Measurements from ENCODE around the gene RAC2.

The RAC2 gene

GRCh38 chr22:37181681-37182080 lies 62.4 kb downstream of the RAC2 start:
- Histone ChIP-seq H3K27ac (ENCODE audit: low read depth, low read length) (no peak overlapping the region), H3K9ac (ENCODE audit: low read depth in 1 of 2, low read length in 2 of 2) (no peak overlapping the region), H3K4me1 (ENCODE audit: control insufficient read depth in 1 of 2, insufficient read depth in 2 of 2, low read length in 2 of 2) (peaks cover 25 to 29% of the 10 kb centered on the region in 2 donors)

GRCh38 chr22:37180531-37181231 lies 63.4 kb downstream of the RAC2 start:
- Histone ChIP-seq H3K4me1 (ENCODE audit: control insufficient read depth in 1 of 2, insufficient read depth in 2 of 2, low read length in 2 of 2) (peaks cover 30 to 39% of the 10 kb centered on the region in 2 donors), H3K4me3 (ENCODE audit: low read depth in 1 of 2, low read length in 2 of 2) (no peak overlapping the region), H3K9ac (ENCODE audit: low read depth in 1 of 2, low read length in 2 of 2) (no peak overlapping the region), H3K36me3 (ENCODE audit: control insufficient read depth in 1 of 2, insufficient read depth in 2 of 2, low read length in 2 of 2) (no peaks in the 10 kb centered on the region), H3K9me3 (ENCODE audit: control insufficient read depth in 1 of 2, low read length in 2 of 2) (no peaks in the 10 kb centered on the region), H3K27ac (ENCODE audit: low read depth, low read length) (no peak overlapping the region), H3K27me3 (ENCODE audit: control insufficient read depth in 1 of 2, insufficient read depth in 2 of 2, low read length in 2 of 2) (no peaks in the 10 kb centered on the region)

More at GRCh38 chr22:37181681-37182080, 62.4 kb downstream of the RAC2 start:
- H3K27me3 ChIP-seq (ENCODE audit: control insufficient read depth in 1 of 2, insufficient read depth in 2 of 2, low read length in 2 of 2) = no peaks in the 10 kb centered on the region
- H3K36me3 ChIP-seq (ENCODE audit: control insufficient read depth in 1 of 2, insufficient read depth in 2 of 2, low read length in 2 of 2) = no peaks in the 10 kb centered on the region
- H3K4me3 ChIP-seq (ENCODE audit: low read depth in 1 of 2, low read length in 2 of 2) = no peak overlapping the region
- H3K9me3 ChIP-seq (ENCODE audit: control insufficient read depth in 1 of 2, low read length in 2 of 2) = no peaks in the 10 kb centered on the region

GRCh38 chr22:37179622-37180420 lies 64.2 kb downstream of the RAC2 start:
- H3K27ac ChIP-seq (ENCODE audit: low read depth, low read length) = no peak overlapping the region
- no peaks in the 10 kb centered on the region for H3K27me3 ChIP-seq (ENCODE audit: control insufficient read depth in 1 of 2, insufficient read depth in 2 of 2, low read length in 2 of 2)
- peaks cover 30 to 41% of the 10 kb centered on the region in 2 donors for H3K4me1 ChIP-seq (ENCODE audit: control insufficient read depth in 1 of 2, insufficient read depth in 2 of 2, low read length in 2 of 2)
- H3K4me3 ChIP-seq (ENCODE audit: low read depth in 1 of 2, low read length in 2 of 2) = no peak overlapping the region
- no peaks in the 10 kb centered on the region for H3K36me3 ChIP-seq (ENCODE audit: control insufficient read depth in 1 of 2, insufficient read depth in 2 of 2, low read length in 2 of 2)
- H3K9ac ChIP-seq (ENCODE audit: low read depth in 1 of 2, low read length in 2 of 2) = no peak overlapping the region
- H3K9me3 ChIP-seq (ENCODE audit: control insufficient read depth in 1 of 2, low read length in 2 of 2) = no peaks in the 10 kb centered on the region

- Histone ChIP-seq H3K9ac (ENCODE audit: low read depth in 1 of 2, low read length in 2 of 2) (no peak overlapping the region), H3K9me3 (ENCODE audit: control insufficient read depth in 1 of 2, low read length in 2 of 2) (no peaks in the 10 kb centered on the region), H3K36me3 (ENCODE audit: control insufficient read depth in 1 of 2, insufficient read depth in 2 of 2, low read length in 2 of 2) (no peaks in the 10 kb centered on the region), H3K4me3 (ENCODE audit: low read depth in 1 of 2, low read length in 2 of 2) (no peak overlapping the region), H3K4me1 (ENCODE audit: control insufficient read depth in 1 of 2, insufficient read depth in 2 of 2, low read length in 2 of 2) (peaks cover 30 to 41% of the 10 kb centered on the region in 2 donors), H3K27ac (ENCODE audit: low read depth, low read length) (no peak overlapping the region), H3K27me3 (ENCODE audit: control insufficient read depth in 1 of 2, insufficient read depth in 2 of 2, low read length in 2 of 2) (no peaks in the 10 kb centered on the region)
Observed at GRCh38 chr22:37179126-37179470, 65.0 kb downstream of the RAC2 start.

- peak overlapping the region in 1 of 2 donors; percentile 14 for H3K9ac ChIP-seq (ENCODE audit: low read depth in 1 of 2, low read length in 2 of 2)
- H3K9me3 ChIP-seq (ENCODE audit: control insufficient read depth in 1 of 2, low read length in 2 of 2) = no peaks in the 10 kb centered on the region
- H3K27me3 ChIP-seq (ENCODE audit: control insufficient read depth in 1 of 2, insufficient read depth in 2 of 2, low read length in 2 of 2) = no peaks in the 10 kb centered on the region
- H3K4me3 ChIP-seq (ENCODE audit: low read depth in 1 of 2, low read length in 2 of 2) = no peak overlapping the region
- H3K36me3 ChIP-seq (ENCODE audit: control insufficient read depth in 1 of 2, insufficient read depth in 2 of 2, low read length in 2 of 2) = no peaks in the 10 kb centered on the region
- no peak overlapping the region for H3K27ac ChIP-seq (ENCODE audit: low read depth, low read length)
- H3K4me1 ChIP-seq (ENCODE audit: control insufficient read depth in 1 of 2, insufficient read depth in 2 of 2, low read length in 2 of 2) = peaks cover 30 to 41% of the 10 kb centered on the region in 2 donors
Observed at GRCh38 chr22:37178350-37179125, 65.5 kb downstream of the RAC2 start.

GRCh38 chr22:37177755-37178154 lies 66.3 kb downstream of the RAC2 start:
- H3K36me3 ChIP-seq (ENCODE audit: control insufficient read depth in 1 of 2, insufficient read depth in 2 of 2, low read length in 2 of 2) = no peaks in the 10 kb centered on the region
- H3K9ac ChIP-seq (ENCODE audit: low read depth in 1 of 2, low read length in 2 of 2) = peak overlapping the region in 1 of 2 donors; percentile 14
- H3K27me3 ChIP-seq (ENCODE audit: control insufficient read depth in 1 of 2, insufficient read depth in 2 of 2, low read length in 2 of 2) = no peaks in the 10 kb centered on the region
- H3K4me1 ChIP-seq (ENCODE audit: control insufficient read depth in 1 of 2, insufficient read depth in 2 of 2, low read length in 2 of 2) = peaks cover 30 to 41% of the 10 kb centered on the region in 2 donors
- no peaks in the 10 kb centered on the region for H3K9me3 ChIP-seq (ENCODE audit: control insufficient read depth in 1 of 2, low read length in 2 of 2)
- H3K27ac ChIP-seq (ENCODE audit: low read depth, low read length) = no peak overlapping the region
- no peak overlapping the region for H3K4me3 ChIP-seq (ENCODE audit: low read depth in 1 of 2, low read length in 2 of 2)

- no peaks in the 10 kb centered on the region for H3K36me3 ChIP-seq (ENCODE audit: control insufficient read depth in 1 of 2, insufficient read depth in 2 of 2, low read length in 2 of 2)
- no peak overlapping the region for H3K4me3 ChIP-seq (ENCODE audit: low read depth in 1 of 2, low read length in 2 of 2)
- H3K27me3 ChIP-seq (ENCODE audit: control insufficient read depth in 1 of 2, insufficient read depth in 2 of 2, low read length in 2 of 2) = no peaks in the 10 kb centered on the region
- H3K9ac ChIP-seq (ENCODE audit: low read depth in 1 of 2, low read length in 2 of 2) = no peak overlapping the region
- H3K4me1 ChIP-seq (ENCODE audit: control insufficient read depth in 1 of 2, insufficient read depth in 2 of 2, low read length in 2 of 2) = peaks cover 30 to 41% of the 10 kb centered on the region in 2 donors
- no peaks in the 10 kb centered on the region for H3K9me3 ChIP-seq (ENCODE audit: control insufficient read depth in 1 of 2, low read length in 2 of 2)
- no peak overlapping the region for H3K27ac ChIP-seq (ENCODE audit: low read depth, low read length)
Observed at GRCh38 chr22:37177221-37177620, 66.8 kb downstream of the RAC2 start.

- H3K27ac ChIP-seq (ENCODE audit: low read depth, low read length) = no peak overlapping the region
- H3K4me1 ChIP-seq (ENCODE audit: control insufficient read depth in 1 of 2, insufficient read depth in 2 of 2, low read length in 2 of 2) = peaks cover 30 to 41% of the 10 kb centered on the region in 2 donors
- no peaks in the 10 kb centered on the region for H3K36me3 ChIP-seq (ENCODE audit: control insufficient read depth in 1 of 2, insufficient read depth in 2 of 2, low read length in 2 of 2)
- H3K4me3 ChIP-seq (ENCODE audit: low read depth in 1 of 2, low read length in 2 of 2) = peak overlapping the region; percentile 0 to 37
- no peaks in the 10 kb centered on the region for H3K9me3 ChIP-seq (ENCODE audit: control insufficient read depth in 1 of 2, low read length in 2 of 2)
- no peak overlapping the region for H3K9ac ChIP-seq (ENCODE audit: low read depth in 1 of 2, low read length in 2 of 2)
- no peaks in the 10 kb centered on the region for H3K27me3 ChIP-seq (ENCODE audit: control insufficient read depth in 1 of 2, insufficient read depth in 2 of 2, low read length in 2 of 2)
Observed at GRCh38 chr22:37176464-37177061, 67.5 kb downstream of the RAC2 start.

GRCh38 chr22:37175414-37176281 lies 68.4 kb downstream of the RAC2 start:
- Histone ChIP-seq H3K9me3 (ENCODE audit: control insufficient read depth in 1 of 2, low read length in 2 of 2) (no peaks in the 10 kb centered on the region), H3K9ac (ENCODE audit: low read depth in 1 of 2, low read length in 2 of 2) (no peak overlapping the region), H3K27ac (ENCODE audit: low read depth, low read length) (no peak overlapping the region), H3K27me3 (ENCODE audit: control insufficient read depth in 1 of 2, insufficient read depth in 2 of 2, low read length in 2 of 2) (no peaks in the 10 kb centered on the region), H3K36me3 (ENCODE audit: control insufficient read depth in 1 of 2, insufficient read depth in 2 of 2, low read length in 2 of 2) (no peaks in the 10 kb centered on the region), H3K4me3 (ENCODE audit: low read depth in 1 of 2, low read length in 2 of 2) (no peak overlapping the region), H3K4me1 (ENCODE audit: control insufficient read depth in 1 of 2, insufficient read depth in 2 of 2, low read length in 2 of 2) (peaks cover 30 to 42% of the 10 kb centered on the region in 2 donors)

Data from duodenal mucosa (tissue), 2 donors.